Activated B cell treated with CpG ODN at 0.5 μM for 24 hours (primary cell): ENCODE measurements around the gene SP110. TPM values are rescaled to one million over a fixed set of nuclear protein-coding genes. Genes with fewer than 3 reads are reported as not detected.
"Not testable (repeated sequence)": the region's sequence is repeated elsewhere in the genome, so short reads cannot be mapped to it uniquely, and the experiment has no call there.

Experiments used
- ATAC-seq: fragments of 200-7000 bp; cut with Tn5 transposase; one replicate; pipeline ENCODE4 v1.10.0; 2021; ENCODE audit warnings: low read depth, mild to moderate bottlenecking, moderate library complexity
- CTCF ChIA-PET: fragments of 350-600 bp; sonication (Branson Sonifier 250); formaldehyde crosslinking; loops from one replicate; lab custom pipeline; 2021; ENCODE audit warnings: antibody characterized with exemption; lab: Charles Lee
- POLR2A ChIA-PET: fragments of 350-600 bp; sonication (Branson Sonifier 250); formaldehyde crosslinking; loops from one replicate; lab custom pipeline; 2021; ENCODE audit warnings: antibody characterized with exemption; lab: Charles Lee
- DNase-seq: peaks from one replicate; pipeline ENCODE4 v3.0.0; 2022
- H3K27ac Mint-ChIP-seq: one replicate; pipeline ENCODE4 v1.8.0; 2020; ENCODE audit warnings: mixed read lengths
- H3K27me3 Mint-ChIP-seq: one replicate; pipeline ENCODE4 v1.8.0; 2021; ENCODE audit warnings: mixed read lengths
- H3K36me3 Mint-ChIP-seq: one replicate; pipeline ENCODE4 v1.8.0; 2021; ENCODE audit warnings: low read depth, mixed read lengths
- H3K4me1 Mint-ChIP-seq: one replicate; pipeline ENCODE4 v1.8.0; 2021; ENCODE audit warnings: mixed read lengths
- H3K4me3 Mint-ChIP-seq: one replicate; pipeline ENCODE4 v1.8.0; 2020; ENCODE audit warnings: mild to moderate bottlenecking, mixed read lengths
- H3K9me3 Mint-ChIP-seq: one replicate; pipeline ENCODE4 v1.8.0; 2020; ENCODE audit warnings: mixed read lengths
- CTCF ChIP-seq: fragments of 200-600 bp; IDR thresholded peaks from one replicate; pipeline ENCODE4 v1.8.0; 2022; ENCODE audit warnings: antibody characterized with exemption, mild to moderate bottlenecking
- intact Hi-C: fragments of 100-400 bp; cut with micrococcal nuclease; formaldehyde crosslinking; loops from one replicate; pipeline ENCODE4 v1.15.1; 2024
- total RNA-seq: library from RNA; stranded (reverse); gene quantifications from 2 replicates; pipeline ENCODE4 v1.2.3, GENCODE V29; 2022

Gene SP110
- total RNA-seq, 1 donor from 2014 or later = 147 TPM

DNA sequence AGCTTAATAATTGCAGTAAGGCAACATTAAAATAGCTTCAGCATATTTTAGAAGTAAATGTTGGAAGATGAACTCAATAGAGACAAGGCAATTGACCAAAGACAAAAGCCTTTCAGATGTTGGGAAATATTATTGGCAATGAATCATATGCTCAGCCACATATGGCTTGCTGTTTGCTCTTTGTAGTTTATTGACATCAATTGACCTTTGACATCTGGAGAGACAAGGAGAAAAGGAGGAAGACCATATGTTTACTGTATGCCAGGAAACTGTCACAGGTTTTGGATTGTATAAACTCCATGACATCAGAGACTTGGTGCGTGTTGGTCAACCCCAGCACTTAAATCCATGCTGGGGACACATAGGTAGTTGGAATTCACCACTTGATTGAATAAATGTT is 90.4 kb downstream of the SP110 start:
- H3K9me3 Mint-ChIP-seq = no peaks in the 10 kb centered on the region
- H3K4me3 Mint-ChIP-seq = no peak overlapping the region
- ChIA-PET CTCF (no interaction called here), POLR2A (no interaction called here)
- ATAC-seq = no peak
- intact Hi-C loops = no loop called here
- no peaks in the 10 kb centered on the region for H3K36me3 Mint-ChIP-seq
- H3K27ac Mint-ChIP-seq = no peak overlapping the region
- TF ChIP-seq CTCF = no peak
- H3K4me1 Mint-ChIP-seq = peaks cover 15% of the 10 kb centered on the region
- no peak for DNase-seq
- no peaks in the 10 kb centered on the region for H3K27me3 Mint-ChIP-seq

- no peaks in the 10 kb centered on the region for H3K9me3 Mint-ChIP-seq
- H3K4me1 Mint-ChIP-seq = peaks cover 17% of the 10 kb centered on the region
- H3K27me3 Mint-ChIP-seq = no peaks in the 10 kb centered on the region
- H3K27ac Mint-ChIP-seq = no peak overlapping the region
- H3K36me3 Mint-ChIP-seq = no peaks in the 10 kb centered on the region
- ChIA-PET CTCF (no interaction called here), POLR2A (no interaction called here)
- no peak for TF ChIP-seq CTCF
- DNase-seq = no peak
- H3K4me3 Mint-ChIP-seq = no peak overlapping the region
- no peak for ATAC-seq
- intact Hi-C loops = no loop called here
Measured at GRCh38 chr2:230128623-230129342, 91.0 kb downstream of the SP110 start.

GRCh38 chr2:230127195-230127594 is 92.6 kb downstream of the SP110 start:
- CTCF ChIA-PET = no interaction called here
- no peaks in the 10 kb centered on the region for H3K9me3 Mint-ChIP-seq
- H3K36me3 Mint-ChIP-seq = no peaks in the 10 kb centered on the region
- no peak for DNase-seq
- no peak for TF ChIP-seq CTCF
- intact Hi-C loops = no loop called here
- POLR2A ChIA-PET = no interaction called here
- peaks cover 17% of the 10 kb centered on the region for H3K4me1 Mint-ChIP-seq
- no peaks in the 10 kb centered on the region for H3K27me3 Mint-ChIP-seq
- no peak for ATAC-seq
- no peak overlapping the region for H3K4me3 Mint-ChIP-seq
- H3K27ac Mint-ChIP-seq = no peak overlapping the region

DNA sequence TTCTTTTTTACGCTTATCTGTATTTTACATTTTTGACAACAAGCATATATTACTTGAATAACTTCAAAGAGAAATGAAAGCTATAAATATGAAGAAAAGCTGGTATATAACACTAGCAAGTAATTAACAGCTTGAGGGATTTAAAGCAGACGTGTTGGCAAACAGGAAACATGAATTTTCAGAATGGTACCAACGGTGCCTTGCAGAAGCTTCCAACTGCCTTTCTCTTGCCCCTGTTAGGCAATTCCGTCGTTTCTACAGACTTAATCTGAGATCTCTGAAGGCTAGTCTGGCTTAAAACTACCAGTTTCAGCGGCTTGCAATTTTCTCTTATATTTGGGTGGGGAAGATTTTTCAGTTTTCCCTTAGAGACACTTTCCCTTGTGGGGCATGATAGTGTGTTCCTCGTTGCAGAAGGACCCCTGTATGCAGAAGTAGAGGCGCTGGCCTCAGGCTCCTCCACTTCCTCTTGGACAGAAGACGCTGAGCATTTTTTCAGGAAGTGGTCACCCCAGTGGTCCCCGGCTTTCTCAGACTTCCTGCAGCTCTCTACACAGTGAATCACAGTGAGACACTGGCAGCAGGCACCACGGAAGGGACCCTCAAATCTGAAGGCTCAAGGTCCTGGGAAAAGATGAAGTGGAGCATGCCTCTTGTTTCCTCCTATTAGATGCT is 94.9 kb downstream of the SP110 start:
- Mint-ChIP-seq H3K4me1 (peaks cover 17% of the 10 kb centered on the region), H3K4me3 (peak overlapping the region; percentile 25), H3K9me3 (no peaks in the 10 kb centered on the region), H3K27ac (no peak overlapping the region), H3K36me3 (no peaks in the 10 kb centered on the region), H3K27me3 (no peaks in the 10 kb centered on the region)
- intact Hi-C loops = loop anchor here (2.0 kb wide), 1 partner anchor 58 kb away; no protein-coding TSS in a partner anchor
- TF ChIP-seq CTCF = no peak
- POLR2A ChIA-PET = no interaction called here
- CTCF ChIA-PET = no interaction called here
- DNase-seq = no peak
- ATAC-seq = peak; percentile 34

DNA sequence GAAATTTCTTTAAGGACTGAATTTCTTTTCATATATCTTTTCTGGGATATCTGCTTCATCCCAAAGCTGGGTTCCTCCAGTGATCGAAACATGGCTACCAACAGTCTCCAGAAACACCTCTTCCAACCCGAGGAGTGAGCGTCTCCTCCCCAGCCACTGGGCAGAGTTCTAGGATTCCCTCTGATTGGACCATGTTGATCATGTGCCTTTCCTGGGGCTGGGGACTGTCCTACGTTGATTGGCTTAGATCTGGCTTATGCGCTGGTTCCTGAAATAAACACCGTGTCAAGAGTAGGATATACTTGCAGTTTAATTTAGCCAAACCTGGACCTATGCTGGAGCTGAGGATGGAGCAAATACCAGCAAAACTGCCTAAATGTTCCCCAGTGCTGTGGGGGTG is 95.5 kb downstream of the SP110 start:
- H3K4me1 Mint-ChIP-seq = peaks cover 17% of the 10 kb centered on the region
- CTCF ChIA-PET = no interaction called here

GRCh38 chr2:230120376-230120775 is 99.4 kb downstream of the SP110 start:
- H3K36me3 Mint-ChIP-seq, DNase-seq, POLR2A ChIA-PET, H3K27me3 Mint-ChIP-seq, intact Hi-C loops, H3K4me3 Mint-ChIP-seq, CTCF ChIA-PET, H3K9me3 Mint-ChIP-seq, H3K27ac Mint-ChIP-seq, ATAC-seq: not testable (repeated sequence)
- H3K4me1 Mint-ChIP-seq = peaks cover 13% of the 10 kb centered on the region

More for the DNA sequence above, 95.5 kb downstream of the SP110 start:
- no peak overlapping the region for H3K4me3 Mint-ChIP-seq
- no peaks in the 10 kb centered on the region for H3K36me3 Mint-ChIP-seq
- no peak overlapping the region for H3K27ac Mint-ChIP-seq
- DNase-seq (no peak), ATAC-seq (no peak)
- no peak for TF ChIP-seq CTCF
- H3K9me3 Mint-ChIP-seq = no peaks in the 10 kb centered on the region
- intact Hi-C loops = loop anchor here (2.0 kb wide), 1 partner anchor 57 kb away; no protein-coding TSS in a partner anchor
- H3K27me3 Mint-ChIP-seq = no peaks in the 10 kb centered on the region
- POLR2A ChIA-PET = no interaction called here

DNA sequence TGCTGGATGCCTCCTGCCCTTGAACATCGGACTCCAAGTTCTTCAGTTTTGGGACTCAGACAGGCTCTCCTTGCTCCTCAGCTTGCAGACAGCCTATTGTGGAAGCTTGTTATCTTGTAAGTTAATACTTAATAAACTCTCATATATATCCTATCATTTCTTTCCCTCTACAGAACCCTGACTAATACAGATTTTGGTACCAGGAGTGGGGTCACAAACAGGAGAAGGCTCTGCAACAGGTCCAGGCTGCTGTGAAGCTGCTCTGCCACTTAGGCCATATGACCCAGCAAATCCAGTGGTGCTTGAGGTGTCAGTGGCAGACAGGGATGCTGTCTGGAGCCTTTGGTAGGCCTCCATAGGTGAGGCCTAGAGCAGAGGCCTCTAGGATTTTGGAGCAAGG is 100.0 kb downstream of the SP110 start:
- intact Hi-C loops, H3K27me3 Mint-ChIP-seq, H3K4me1 Mint-ChIP-seq, POLR2A ChIA-PET, CTCF ChIA-PET, H3K9me3 Mint-ChIP-seq, H3K4me3 Mint-ChIP-seq, ATAC-seq, H3K36me3 Mint-ChIP-seq, DNase-seq, H3K27ac Mint-ChIP-seq: not testable (repeated sequence)
